MM.1S (cell line): Measurements from ENCODE around the gene E2F3.
A peak's percentile ranks its signal among the peaks of the same experiment; 100 is the strongest.

Experiments
- DNase-seq: peaks from one replicate; pipeline ENCODE4 v3.0.0-alpha.2; 2015
- H2AFZ ChIP-seq: fragments of 300-600 bp; sonication (generic); 2 replicates; pipeline ENCODE4 v1.6.0; 2016; ENCODE audit warnings: antibody characterized with exemption, low read length
- H3F3A ChIP-seq: fragments of 300-600 bp; sonication (generic); 2 replicates; pipeline ENCODE4 v1.6.1; 2016; ENCODE audit warnings: mild to moderate bottlenecking, antibody characterized with exemption, low read length, moderate library complexity, mixed read lengths; ENCODE audit not compliant: insufficient read depth
- H3K27ac ChIP-seq: fragments of 300-600 bp; sonication (generic); 2 replicates; pipeline ENCODE4 v1.5.1; 2016; ENCODE audit warnings: mild to moderate bottlenecking, low read length
- H3K27me3 ChIP-seq: fragments of 300-600 bp; sonication (generic); replicated peaks from 2 replicates; pipeline ENCODE4 v1.6.0; 2016; ENCODE audit warnings: low read length; ENCODE audit not compliant: insufficient read depth
- H3K36me3 ChIP-seq: fragments of 300-600 bp; sonication (generic); replicated peaks from 2 replicates; pipeline ENCODE4 v1.6.1; 2016; ENCODE audit warnings: mild to moderate bottlenecking, low read length, mixed read lengths; ENCODE audit not compliant: insufficient read depth
- H3K4me1 ChIP-seq: fragments of 300-600 bp; sonication (generic); 2 replicates; pipeline ENCODE4 v1.6.1; 2016; ENCODE audit warnings: low read length, mixed read lengths
- H3K4me2 ChIP-seq: fragments of 300-600 bp; sonication (generic); 2 replicates; pipeline ENCODE4 v1.6.0; 2016; ENCODE audit warnings: low read depth, low read length
- H3K4me3 ChIP-seq: fragments of 300-600 bp; sonication (generic); 2 replicates; pipeline ENCODE4 v1.5.1; 2016; ENCODE audit warnings: low read length, mixed read lengths
- H3K79me2 ChIP-seq: fragments of 300-600 bp; sonication (generic); 2 replicates; pipeline ENCODE4 v1.6.1; 2016; ENCODE audit warnings: mixed run types, low read length, mixed read lengths
- H3K9ac ChIP-seq: fragments of 300-600 bp; sonication (generic); 2 replicates; pipeline ENCODE4 v1.6.1; 2016; ENCODE audit warnings: low read length, mixed read lengths
- H3K9me2 ChIP-seq: fragments of 300-600 bp; sonication (generic); replicated peaks from 2 replicates; pipeline ENCODE4 v1.6.1; 2016; ENCODE audit warnings: mild to moderate bottlenecking, low read length, mixed read lengths; ENCODE audit not compliant: insufficient read depth
- H3K9me3 ChIP-seq: fragments of 300-600 bp; sonication (generic); replicated peaks from 2 replicates; pipeline ENCODE4 v1.6.1; 2016; ENCODE audit warnings: mild to moderate bottlenecking, low read length, mixed read lengths; ENCODE audit not compliant: insufficient read depth
- H4K20me1 ChIP-seq: fragments of 300-600 bp; sonication (generic); 2 replicates; pipeline ENCODE4 v1.6.1; 2016; ENCODE audit warnings: mild to moderate bottlenecking, low read length, moderate library complexity, mixed read lengths; ENCODE audit not compliant: insufficient read depth
- CTCF ChIP-seq: fragments of 300-600 bp; sonication (generic); IDR thresholded peaks from 2 replicates; pipeline ENCODE4 v1.5.1; 2016; ENCODE audit warnings: antibody characterized with exemption, low read length, mixed read lengths
- EZH2 ChIP-seq: fragments of 300-600 bp; sonication (generic); optimal IDR thresholded peaks from 2 replicates; pipeline ENCODE3; 2017; ENCODE audit warnings: low read depth, mild to moderate bottlenecking, antibody characterized with exemption, low read length, mixed read lengths
- EZH2phosphoT487 ChIP-seq: fragments of 300-600 bp; sonication (generic); IDR thresholded peaks from 2 replicates; pipeline ENCODE4 v1.6.1; 2018; ENCODE audit warnings: antibody characterized with exemption, low read length

E2F3 gene

GRCh38 chr6:20542927-20543602 is 141.4 kb downstream of the E2F3 start:
- Histone ChIP-seq H3K4me1 (peaks cover 18% of the 10 kb centered on the region), H3K9ac (peak overlapping the region; percentile 4; the same call in 1 of the 2 replicates), H3K4me2 (peak overlapping the region; percentile 41), H3K36me3 (peaks cover 8% of the 10 kb centered on the region; the same call in 1 of the 2 replicates), H4K20me1 (no peaks in the 10 kb centered on the region), H3K79me2 (peaks cover 70% of the 10 kb centered on the region), H3K9me2 (no peaks in the 10 kb centered on the region), H3F3A (peaks cover 10% of the 10 kb centered on the region), H3K4me3 (no peak overlapping the region), H3K27ac (peak overlapping the region; percentile 82), H2AFZ (no peak overlapping the region), H3K27me3 (no peaks in the 10 kb centered on the region), H3K9me3 (no peaks in the 10 kb centered on the region)
- no peak for TF ChIP-seq EZH2
- TF ChIP-seq CTCF: no peak
- TF ChIP-seq EZH2phosphoT487: no peak
- peak; percentile 87 for DNase-seq
